Measurements from ENCODE around the gene FBXO3.
"Not testable (repeated sequence)": the region's sequence is repeated elsewhere in the genome, so short reads cannot be mapped to it uniquely, and the experiment has no call there.

FBXO3 gene

GRCh38 chr11:33729072-33729664 lies 45.2 kb downstream of the FBXO3 start:
- DNase-seq (ENCODE audit: low read depth): not testable (repeated sequence)

- DNase-seq (ENCODE audit: low read depth): not testable (repeated sequence)
Measured at GRCh38 chr11:33727539-33727938, 46.8 kb downstream of the FBXO3 start.

- no peak for DNase-seq (ENCODE audit: low read depth)
Measured at GRCh38 chr11:33725496-33725895, 48.8 kb downstream of the FBXO3 start.

GRCh38 chr11:33724644-33725035 lies 49.7 kb downstream of the FBXO3 start:
- DNase-seq (ENCODE audit: low read depth): peak; percentile 57

GRCh38 chr11:33723238-33723881 lies 51.0 kb downstream of the FBXO3 start:
- peak; percentile 93 for DNase-seq (ENCODE audit: low read depth)

GRCh38 chr11:33722590-33723234 lies 51.6 kb downstream of the FBXO3 start:
- peak; percentile 57 for DNase-seq (ENCODE audit: low read depth)

- no peak for DNase-seq (ENCODE audit: low read depth)
Measured at GRCh38 chr11:33721984-33722383, 52.3 kb downstream of the FBXO3 start.

- DNase-seq (ENCODE audit: low read depth): peak; percentile 14
Measured at GRCh38 chr11:33721426-33721825, 52.9 kb downstream of the FBXO3 start.

GRCh38 chr11:33719587-33719986 lies 54.7 kb downstream of the FBXO3 start:
- no peak for DNase-seq (ENCODE audit: low read depth)

GRCh38 chr11:33718440-33718839 lies 55.9 kb downstream of the FBXO3 start:
- no peak for DNase-seq (ENCODE audit: low read depth)

GRCh38 chr11:33716243-33716642 lies 58.1 kb downstream of the FBXO3 start:
- DNase-seq (ENCODE audit: low read depth): peak; percentile 57

- no peak for DNase-seq (ENCODE audit: low read depth)
Measured at GRCh38 chr11:33713856-33714398, 60.4 kb downstream of the FBXO3 start.

GRCh38 chr11:33713151-33713855 lies 61.0 kb downstream of the FBXO3 start:
- DNase-seq (ENCODE audit: low read depth): peak; percentile 51

- no peak for DNase-seq (ENCODE audit: low read depth)
Measured at GRCh38 chr11:33712436-33712835, 61.9 kb downstream of the FBXO3 start.

GRCh38 chr11:33709466-33709865 lies 64.9 kb downstream of the FBXO3 start:
- DNase-seq (ENCODE audit: low read depth): no peak

GRCh38 chr11:33708985-33709384 lies 65.3 kb downstream of the FBXO3 start:
- DNase-seq (ENCODE audit: low read depth): no peak

- DNase-seq (ENCODE audit: low read depth): not testable (repeated sequence)
Measured at GRCh38 chr11:33707831-33708230, 66.5 kb downstream of the FBXO3 start.

GRCh38 chr11:33706966-33707365 lies 67.4 kb downstream of the FBXO3 start:
- DNase-seq (ENCODE audit: low read depth): no peak

GRCh38 chr11:33706546-33706945 lies 67.8 kb downstream of the FBXO3 start:
- peak; percentile 82 for DNase-seq (ENCODE audit: low read depth)

- DNase-seq (ENCODE audit: low read depth): no peak
Measured at GRCh38 chr11:33704240-33705002, 69.9 kb downstream of the FBXO3 start.

GRCh38 chr11:33703788-33704187 lies 70.5 kb downstream of the FBXO3 start:
- no peak for DNase-seq (ENCODE audit: low read depth)

- no peak for DNase-seq (ENCODE audit: low read depth)
Measured at GRCh38 chr11:33703234-33703633, 71.1 kb downstream of the FBXO3 start.

All from amniotic epithelial cell (primary cell).